ENCODE data around the gene ABCC1. TPM values are rescaled to one million over a fixed set of nuclear protein-coding genes. Genes with fewer than 3 reads are reported as not detected.

ABCC1 gene
- total RNA-seq, 1 donor from 2014 or later: 53.7 TPM

DNA sequence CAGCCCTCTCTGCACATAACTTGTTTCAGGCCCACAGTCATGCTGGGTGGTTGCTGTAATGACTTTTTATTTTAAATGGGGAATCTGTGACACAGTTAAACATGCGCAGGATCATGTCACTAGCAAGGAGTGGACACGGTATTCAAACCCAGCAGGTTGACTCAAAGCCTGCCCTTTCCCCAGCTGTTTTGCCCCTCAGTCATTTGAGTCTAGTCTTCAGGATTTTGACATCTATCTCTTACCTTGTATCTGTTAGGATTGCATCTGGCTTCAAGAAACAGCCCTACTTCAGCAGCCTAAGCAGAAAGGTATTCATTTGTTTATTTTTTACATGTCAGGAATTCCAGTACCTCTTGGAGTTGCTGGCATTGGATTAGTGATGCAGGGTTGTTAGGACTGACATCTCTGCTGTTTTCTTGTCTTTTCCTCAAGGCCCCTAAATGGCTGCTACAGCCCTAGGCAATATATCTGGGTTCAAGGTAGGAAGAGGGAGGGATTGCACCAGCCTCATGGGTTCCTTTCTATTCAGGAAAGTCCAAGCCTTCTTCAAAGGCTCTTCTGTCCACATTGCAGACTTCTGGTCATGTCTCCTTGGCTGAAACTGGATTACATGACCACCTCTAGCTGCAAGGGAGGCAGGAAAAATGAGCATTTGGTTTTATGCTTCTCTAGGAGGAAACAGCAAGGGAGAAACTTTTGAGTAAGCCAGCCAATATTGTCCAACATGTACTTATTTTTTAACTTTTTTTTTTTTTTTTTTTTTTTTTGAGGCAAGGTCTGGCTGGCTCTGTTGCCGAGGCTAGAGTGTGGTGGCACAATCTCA, 22.8 kb downstream of the ABCC1 start:
- Mint-ChIP-seq H3K4me1 (ENCODE audit: unreplicated experiment) (peaks cover 5% of the 10 kb centered on the region), H3K27me3 (no peaks in the 10 kb centered on the region), H3K9me3 (no peaks in the 10 kb centered on the region), H3K36me3 (peaks cover 25% of the 10 kb centered on the region), H3K4me3 (no peak overlapping the region), H3K27ac (no peak overlapping the region)
- TF ChIP-seq, protein P1, sequence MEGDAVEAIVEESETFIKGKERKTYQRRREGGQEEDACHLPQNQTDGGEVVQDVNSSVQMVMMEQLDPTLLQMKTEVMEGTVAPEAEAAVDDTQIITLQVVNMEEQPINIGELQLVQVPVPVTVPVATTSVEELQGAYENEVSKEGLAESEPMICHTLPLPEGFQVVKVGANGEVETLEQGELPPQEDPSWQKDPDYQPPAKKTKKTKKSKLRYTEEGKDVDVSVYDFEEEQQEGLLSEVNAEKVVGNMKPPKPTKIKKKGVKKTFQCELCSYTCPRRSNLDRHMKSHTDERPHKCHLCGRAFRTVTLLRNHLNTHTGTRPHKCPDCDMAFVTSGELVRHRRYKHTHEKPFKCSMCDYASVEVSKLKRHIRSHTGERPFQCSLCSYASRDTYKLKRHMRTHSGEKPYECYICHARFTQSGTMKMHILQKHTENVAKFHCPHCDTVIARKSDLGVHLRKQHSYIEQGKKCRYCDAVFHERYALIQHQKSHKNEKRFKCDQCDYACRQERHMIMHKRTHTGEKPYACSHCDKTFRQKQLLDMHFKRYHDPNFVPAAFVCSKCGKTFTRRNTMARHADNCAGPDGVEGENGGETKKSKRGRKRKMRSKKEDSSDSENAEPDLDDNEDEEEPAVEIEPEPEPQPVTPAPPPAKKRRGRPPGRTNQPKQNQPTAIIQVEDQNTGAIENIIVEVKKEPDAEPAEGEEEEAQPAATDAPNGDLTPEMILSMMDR (conservative IDR thresholded peaks at IDR 0.05): no peak
- DNase-seq (ENCODE audit: extremely low spot score, unreplicated experiment): no peak

DNA sequence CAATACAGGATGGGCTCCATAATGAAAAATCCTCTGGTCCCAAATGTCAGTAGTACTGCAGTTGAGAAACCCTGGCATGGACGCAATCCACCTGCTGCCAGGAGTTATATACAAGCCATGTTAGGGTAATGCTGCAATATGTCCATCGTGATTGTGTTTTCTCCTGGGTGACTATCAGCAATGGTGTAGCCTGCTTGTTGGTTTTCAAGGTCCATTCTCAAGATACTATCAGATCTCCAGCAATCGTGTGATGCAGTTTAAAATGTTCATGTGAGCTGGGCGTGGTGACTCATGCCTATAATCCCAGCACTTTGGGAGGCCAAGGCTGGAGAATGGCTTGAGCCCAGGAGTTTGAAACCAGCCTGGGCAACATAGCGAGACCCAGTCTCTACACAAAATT, 24.0 kb downstream of the ABCC1 start:
- Mint-ChIP-seq H3K27ac (no peak overlapping the region), H3K4me1 (ENCODE audit: unreplicated experiment) (no peaks in the 10 kb centered on the region), H3K9me3 (no peaks in the 10 kb centered on the region), H3K4me3 (no peak overlapping the region), H3K27me3 (no peaks in the 10 kb centered on the region), H3K36me3 (peaks cover 27% of the 10 kb centered on the region)
- DNase-seq (ENCODE audit: extremely low spot score, unreplicated experiment): no peak
- TF ChIP-seq, protein P1 (conservative IDR thresholded peaks at IDR 0.05): no peak

GRCh38 chr16:15974057-15974456, 24.6 kb downstream of the ABCC1 start:
- H3K27ac Mint-ChIP-seq: no peak overlapping the region
- no peaks in the 10 kb centered on the region for H3K27me3 Mint-ChIP-seq
- no peaks in the 10 kb centered on the region for H3K9me3 Mint-ChIP-seq
- no peak for DNase-seq (ENCODE audit: extremely low spot score, unreplicated experiment)
- H3K4me3 Mint-ChIP-seq: no peak overlapping the region
- TF ChIP-seq, protein P1 (conservative IDR thresholded peaks at IDR 0.05): no peak
- peaks cover 32% of the 10 kb centered on the region for H3K36me3 Mint-ChIP-seq
- no peaks in the 10 kb centered on the region for H3K4me1 Mint-ChIP-seq (ENCODE audit: unreplicated experiment)

DNA sequence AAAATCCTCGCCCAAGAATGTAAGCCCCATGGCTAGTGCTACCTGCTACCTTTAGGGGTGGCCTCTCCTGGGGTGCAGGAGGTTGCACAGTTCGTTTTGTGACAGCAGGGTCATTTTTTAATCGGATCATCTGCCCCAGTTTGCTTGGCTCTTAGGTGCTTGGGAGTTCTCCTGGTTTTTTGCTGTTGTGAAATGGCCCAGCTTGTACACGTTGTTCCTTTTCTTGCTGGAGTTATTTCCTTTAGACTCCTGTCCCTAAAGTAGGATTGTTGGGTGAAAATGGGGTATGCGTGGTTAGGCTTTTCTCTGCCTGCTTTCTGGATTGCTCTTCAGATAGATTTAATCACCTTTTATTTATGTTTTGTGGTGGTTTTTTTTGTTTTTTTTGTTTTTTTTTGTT, 25.8 kb downstream of the ABCC1 start:
- Mint-ChIP-seq H3K4me3 (no peak overlapping the region), H3K4me1 (ENCODE audit: unreplicated experiment) (no peaks in the 10 kb centered on the region), H3K27ac (no peak overlapping the region), H3K36me3 (peaks cover 37% of the 10 kb centered on the region), H3K27me3 (no peaks in the 10 kb centered on the region), H3K9me3 (peaks cover 1% of the 10 kb centered on the region)
- DNase-seq (ENCODE audit: extremely low spot score, unreplicated experiment): no peak
- TF ChIP-seq, protein P1 (conservative IDR thresholded peaks at IDR 0.05): no peak

- no peak for DNase-seq (ENCODE audit: extremely low spot score, unreplicated experiment)
- H3K27ac Mint-ChIP-seq: peak overlapping the region; percentile 34
- H3K9me3 Mint-ChIP-seq: peaks cover 6% of the 10 kb centered on the region
- H3K4me1 Mint-ChIP-seq (ENCODE audit: unreplicated experiment): no peaks in the 10 kb centered on the region
- peaks cover 38% of the 10 kb centered on the region for H3K36me3 Mint-ChIP-seq
- TF ChIP-seq, protein P1 (conservative IDR thresholded peaks at IDR 0.05): no peak
- H3K4me3 Mint-ChIP-seq: no peak overlapping the region
- H3K27me3 Mint-ChIP-seq: no peaks in the 10 kb centered on the region
These were observed 26.9 kb downstream of the ABCC1 start for GRCh38 chr16:15976225-15976812.
